SK-N-SH (cell line): ENCODE results near the gene ITSN1.
"Not testable (repeated sequence)": the region's sequence is repeated elsewhere in the genome, so short reads cannot be mapped to it uniquely, and the experiment has no call there.

ENCODE experiments used
- CTCF ChIP-seq: fragments of 200-600 bp; sonication (generic); IDR thresholded peaks from 2 replicates; pipeline ENCODE4 v1.6.1; 2017; ENCODE audit warnings: antibody characterized with exemption, mild to moderate bottlenecking, moderate library complexity
- EP300 ChIP-seq, 2 experiments: IDR thresholded peaks; 2 replicates each; pipeline versions ENCODE4 v1.4.0 to v1.6.1; 2012; ENCODE audit warnings: borderline replicate concordance in 1 of 2, low read depth in 1 of 2, low read length in 1 of 2
- JUND ChIP-seq: IDR thresholded peaks from 2 replicates; pipeline ENCODE4 v1.4.0; 2012
- PBX3 ChIP-seq: IDR thresholded peaks from 2 replicates; pipeline ENCODE4; 2012
- POLR2AphosphoS5 ChIP-seq: IDR thresholded peaks from 2 replicates; pipeline ENCODE4 v1.6.1; 2012; ENCODE audit warnings: low read depth, low read length
- RCOR1 ChIP-seq: fragments of 150-350 bp; IDR thresholded peaks from 2 replicates; pipeline ENCODE4 v1.6.1; 2017; ENCODE audit warnings: antibody characterized with exemption, low read length
- TAF1 ChIP-seq: IDR thresholded peaks from 2 replicates; pipeline ENCODE4 v1.6.1; 2012; ENCODE audit warnings: low read depth, mild to moderate bottlenecking, low read length, moderate library complexity, borderline replicate concordance
- USF1 ChIP-seq: IDR thresholded peaks from 2 replicates; pipeline ENCODE4 v1.4.0; 2012; ENCODE audit warnings: low read depth, borderline replicate concordance
- YY1 ChIP-seq: IDR thresholded peaks from 2 replicates; pipeline ENCODE4 v1.4.0; 2012; ENCODE audit warnings: low read depth, mild to moderate bottlenecking

- TF ChIP-seq RCOR1; YY1; CTCF; EP300 (IDR thresholded peaks at IDR 0.05; ENCODE audit: borderline replicate concordance in 1 of 2, low read depth in 1 of 2, low read length in 1 of 2); PBX3; JUND; TAF1; POLR2AphosphoS5; USF1: not testable (repeated sequence)
Observed at GRCh38 chr21:33926248-33926647, 283.9 kb downstream of the ITSN1 start.
